PC-3 (cell line): ENCODE results near the gene KCNC3.

Experiments
- EZH2 ChIP-seq: fragments of 300-600 bp; sonication (generic); IDR thresholded peaks from one replicate; pipeline ENCODE4 v1.6.1; 2017; ENCODE audit warnings: antibody characterized with exemption, mild to moderate bottlenecking, low read length; ENCODE audit not compliant: unreplicated experiment
- EZH2phosphoT487 ChIP-seq: fragments of 300-600 bp; sonication (generic); IDR thresholded peaks from 2 replicates; pipeline ENCODE4 v1.6.1; 2018; ENCODE audit warnings: mild to moderate bottlenecking, antibody characterized with exemption, low read length, borderline replicate concordance
- TF ChIP-seq, protein P1 (sequence below): fragments of 300-600 bp; sonication (generic); conservative IDR thresholded peaks from 2 replicates; pipeline ENCODE4 v1.5.1; 2017; ENCODE audit warnings: antibody characterized with exemption, low read depth, mild to moderate bottlenecking, low read length

DNA sequence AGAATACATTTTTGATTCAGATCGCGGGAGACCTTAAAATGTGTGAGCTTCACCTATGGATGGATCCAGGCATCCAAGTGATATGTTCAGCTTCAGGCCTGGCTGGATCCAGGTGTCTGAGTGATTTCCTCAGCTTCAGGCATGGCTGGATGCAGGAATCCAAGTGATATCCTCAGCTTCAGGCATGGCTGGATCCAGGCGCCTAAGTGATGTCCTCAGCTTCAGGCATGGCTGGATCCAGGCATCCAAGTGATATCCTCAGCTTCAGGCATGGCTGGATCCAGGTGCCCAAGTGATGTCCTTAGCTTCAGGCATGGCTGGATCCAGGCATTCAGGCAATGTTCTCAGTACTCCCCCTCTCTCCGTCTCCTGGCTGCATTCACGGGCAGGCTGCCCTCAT is 60.7 kb downstream of the KCNC3 start:
- TF ChIP-seq, protein P1, sequence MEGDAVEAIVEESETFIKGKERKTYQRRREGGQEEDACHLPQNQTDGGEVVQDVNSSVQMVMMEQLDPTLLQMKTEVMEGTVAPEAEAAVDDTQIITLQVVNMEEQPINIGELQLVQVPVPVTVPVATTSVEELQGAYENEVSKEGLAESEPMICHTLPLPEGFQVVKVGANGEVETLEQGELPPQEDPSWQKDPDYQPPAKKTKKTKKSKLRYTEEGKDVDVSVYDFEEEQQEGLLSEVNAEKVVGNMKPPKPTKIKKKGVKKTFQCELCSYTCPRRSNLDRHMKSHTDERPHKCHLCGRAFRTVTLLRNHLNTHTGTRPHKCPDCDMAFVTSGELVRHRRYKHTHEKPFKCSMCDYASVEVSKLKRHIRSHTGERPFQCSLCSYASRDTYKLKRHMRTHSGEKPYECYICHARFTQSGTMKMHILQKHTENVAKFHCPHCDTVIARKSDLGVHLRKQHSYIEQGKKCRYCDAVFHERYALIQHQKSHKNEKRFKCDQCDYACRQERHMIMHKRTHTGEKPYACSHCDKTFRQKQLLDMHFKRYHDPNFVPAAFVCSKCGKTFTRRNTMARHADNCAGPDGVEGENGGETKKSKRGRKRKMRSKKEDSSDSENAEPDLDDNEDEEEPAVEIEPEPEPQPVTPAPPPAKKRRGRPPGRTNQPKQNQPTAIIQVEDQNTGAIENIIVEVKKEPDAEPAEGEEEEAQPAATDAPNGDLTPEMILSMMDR = no peak
- TF ChIP-seq EZH2phosphoT487 = no peak
- no peak for TF ChIP-seq EZH2
